Calu3 (cell line): ENCODE data around the gene CLEC2D. TPM values are rescaled to one million over a fixed set of nuclear protein-coding genes. Genes with fewer than 3 reads are reported as not detected.
"Not testable (repeated sequence)": the region's sequence is repeated elsewhere in the genome, so short reads cannot be mapped to it uniquely, and the experiment has no call there.

Experiments used
- BruUV-seq: library from RNA; stranded (reverse); fragments of 400-500 nt; replicated peaks from 2 replicates; lab custom pipeline; 2021; lab: Mats Ljungman, UMichigan
- CTCF ChIA-PET: fragments of 300-600 bp; sonication (Branson Sonifier 250); formaldehyde crosslinking; loops from one replicate; lab custom pipeline; 2022; ENCODE audit warnings: antibody characterized with exemption; lab: Charles Lee
- DNase-seq: peaks from one replicate; pipeline ENCODE4 v3.0.0; 2022
- H3K27ac Mint-ChIP-seq: one replicate; pipeline ENCODE4 v1.8.0; 2022; ENCODE audit warnings: mixed read lengths; ENCODE audit not compliant: unreplicated experiment
- H3K27me3 Mint-ChIP-seq: one replicate; pipeline ENCODE4 v1.8.0; 2022; ENCODE audit warnings: mixed read lengths; ENCODE audit not compliant: unreplicated experiment
- H3K36me3 Mint-ChIP-seq: one replicate; pipeline ENCODE4 v1.8.0; 2022; ENCODE audit warnings: mild to moderate bottlenecking, moderate library complexity, mixed read lengths; ENCODE audit not compliant: insufficient read depth, unreplicated experiment
- H3K4me1 Mint-ChIP-seq: one replicate; pipeline ENCODE4 v1.8.0; 2022; ENCODE audit warnings: mild to moderate bottlenecking, low read depth, mixed read lengths; ENCODE audit not compliant: unreplicated experiment
- H3K4me3 Mint-ChIP-seq: one replicate; pipeline ENCODE4 v1.8.0; 2022; ENCODE audit warnings: mild to moderate bottlenecking, low read depth, moderate library complexity, mixed read lengths; ENCODE audit not compliant: unreplicated experiment
- H3K9me3 Mint-ChIP-seq: one replicate; pipeline ENCODE4 v1.8.0; 2022; ENCODE audit warnings: low read depth, mixed read lengths; ENCODE audit not compliant: unreplicated experiment
- CTCF ChIP-seq: fragments of 200-600 bp; IDR thresholded peaks from one replicate; pipeline ENCODE4 v1.8.0; 2022; ENCODE audit warnings: antibody characterized with exemption; ENCODE audit not compliant: unreplicated experiment
- intact Hi-C: fragments of 100-400 bp; cut with micrococcal nuclease; formaldehyde crosslinking; loops from one replicate; pipeline ENCODE4 v1.10.0; 2022; ENCODE audit not compliant: unreplicated experiment
- total RNA-seq: library from RNA; stranded (reverse); gene quantifications from 2 replicates; pipeline ENCODE4 v1.2.3, GENCODE V29; 2022

CLEC2D gene
- total RNA-seq, 1 experiment from 2014 or later, result 5.8 TPM

- BruUV-seq, result no TSS peak
- Mint-ChIP-seq H3K27me3 (no peaks in the 10 kb centered on the region), H3K9me3 (no peaks in the 10 kb centered on the region), H3K27ac (no peak overlapping the region), H3K4me1 (peaks cover 25% of the 10 kb centered on the region), H3K4me3 (no peak overlapping the region), H3K36me3 (no peaks in the 10 kb centered on the region)
- TF ChIP-seq CTCF, result no peak
- intact Hi-C loops, result loop anchor here (1.0 to 5.0 kb wide), 2 partner anchors 75 to 377 kb away; no protein-coding TSS in a partner anchor
- DNase-seq, result no peak
- CTCF ChIA-PET, result interaction anchor here (1.0 to 2.3 kb wide), 6 partner anchors 8 to 377 kb away, joined by 3 to 8 read pairs (median 4); no protein-coding TSS in a partner anchor
These were observed 39.3 kb downstream of the CLEC2D start for GRCh38 chr12:9708853-9709252.

- Mint-ChIP-seq H3K27ac (no peak overlapping the region), H3K4me1 (peaks cover 23% of the 10 kb centered on the region), H3K27me3 (no peaks in the 10 kb centered on the region), H3K9me3 (no peaks in the 10 kb centered on the region), H3K36me3 (no peaks in the 10 kb centered on the region), H3K4me3 (no peak overlapping the region)
- no peak for TF ChIP-seq CTCF
- DNase-seq, result no peak
- intact Hi-C loops, result no loop called here
- BruUV-seq, result no TSS peak
- CTCF ChIA-PET, result interaction anchor here (1.4 kb wide), 1 partner anchor 11 kb away, joined by 3 read pairs; no protein-coding TSS in a partner anchor
These were observed 41.3 kb downstream of the CLEC2D start for GRCh38 chr12:9710584-9711375.

GRCh38 chr12:9711664-9712063, 42.2 kb downstream of the CLEC2D start:
- Mint-ChIP-seq H3K4me3 (no peak overlapping the region), H3K4me1 (peaks cover 14% of the 10 kb centered on the region), H3K27me3 (no peaks in the 10 kb centered on the region), H3K36me3 (no peaks in the 10 kb centered on the region), H3K27ac (no peak overlapping the region), H3K9me3 (no peaks in the 10 kb centered on the region)
- TF ChIP-seq CTCF, result no peak
- no TSS peak for BruUV-seq
- intact Hi-C loops, result no loop called here
- CTCF ChIA-PET, result interaction anchor here (1.4 kb wide), 1 partner anchor 10 kb away, joined by 3 read pairs; no protein-coding TSS in a partner anchor
- DNase-seq, result no peak

GRCh38 chr12:9713032-9713558, 43.6 kb downstream of the CLEC2D start:
- H3K27ac Mint-ChIP-seq, DNase-seq, intact Hi-C loops, CTCF ChIA-PET, H3K9me3 Mint-ChIP-seq, H3K4me3 Mint-ChIP-seq, H3K36me3 Mint-ChIP-seq, H3K27me3 Mint-ChIP-seq, H3K4me1 Mint-ChIP-seq, BruUV-seq: not testable (repeated sequence)
